ENCODE measurements around the gene ATG5. TPM values are rescaled to one million over a fixed set of nuclear protein-coding genes. Genes with fewer than 3 reads are reported as not detected.
A peak's percentile ranks its signal among the peaks of the same experiment; 100 is the strongest.

ATG5 gene
- total RNA-seq, 2 donors from 2014 or later, result 29.5 to 31.4 TPM

GRCh38 chr6:106363401-106364138, 38.0 kb upstream of the ATG5 start:
- H3K4me3 ChIP-seq (ENCODE audit: low read length), result no peak overlapping the region
- H3K27ac Mint-ChIP-seq, result no peak overlapping the region
- no peak for TF ChIP-seq CTCF (conservative IDR thresholded peaks at IDR 0.05)
- H3K36me3 Mint-ChIP-seq (ENCODE audit: low read depth), result no peaks in the 10 kb centered on the region
- WGBS, 2 experiments (ENCODE audit: insufficient coverage in 1 of 2, insufficient read length in 1 of 2), result 95 to 97% methylated on average over 3 of the region's 3 CpGs
- H3K27me3 Mint-ChIP-seq (ENCODE audit: insufficient read depth), result peaks cover 18% of the 10 kb centered on the region
- DNase-seq, result no peak
- H3K27ac ChIP-seq (ENCODE audit: low read depth, low read length), result no peak overlapping the region
- H3K36me3 ChIP-seq (ENCODE audit: control insufficient read depth, insufficient read depth, low read length), result no peaks in the 10 kb centered on the region
- H3K4me1 Mint-ChIP-seq, result peaks cover 4% of the 10 kb centered on the region
- H3K9me3 ChIP-seq (ENCODE audit: control insufficient read depth, low read length), result no peaks in the 10 kb centered on the region
- H3K4me3 Mint-ChIP-seq, result no peak overlapping the region
- H3K4me1 ChIP-seq (ENCODE audit: control insufficient read depth, insufficient read depth, low read length), result no peaks in the 10 kb centered on the region
- H3K27me3 ChIP-seq (ENCODE audit: control insufficient read depth, insufficient read depth, low read length, poor library complexity, severe bottlenecking), result peaks cover 36% of the 10 kb centered on the region
- no peak overlapping the region for H3K9ac ChIP-seq (ENCODE audit: extremely low read depth, low read length, poor library complexity, severe bottlenecking)
- no peaks in the 10 kb centered on the region for H3K9me3 Mint-ChIP-seq

GRCh38 chr6:106360989-106361430, 35.5 kb upstream of the ATG5 start:
- no peak overlapping the region for H3K27ac Mint-ChIP-seq
- peak; percentile 81 for DNase-seq
- H3K36me3 Mint-ChIP-seq (ENCODE audit: low read depth), result no peaks in the 10 kb centered on the region
- no peaks in the 10 kb centered on the region for H3K9me3 Mint-ChIP-seq
- Histone ChIP-seq H3K27ac (ENCODE audit: low read depth, low read length) (no peak overlapping the region), H3K4me3 (ENCODE audit: low read length) (peak overlapping the region; percentile 64), H3K27me3 (ENCODE audit: control insufficient read depth, insufficient read depth, low read length, poor library complexity, severe bottlenecking) (peaks cover 43% of the 10 kb centered on the region), H3K9me3 (ENCODE audit: control insufficient read depth, low read length) (no peaks in the 10 kb centered on the region), H3K36me3 (ENCODE audit: control insufficient read depth, insufficient read depth, low read length) (no peaks in the 10 kb centered on the region), H3K9ac (ENCODE audit: extremely low read depth, low read length, poor library complexity, severe bottlenecking) (no peak overlapping the region), H3K4me1 (ENCODE audit: control insufficient read depth, insufficient read depth, low read length) (no peaks in the 10 kb centered on the region)
- peak overlapping the region; percentile 68 for H3K4me3 Mint-ChIP-seq
- peaks cover 18% of the 10 kb centered on the region for H3K27me3 Mint-ChIP-seq (ENCODE audit: insufficient read depth)
- WGBS, 2 experiments (ENCODE audit: insufficient coverage in 1 of 2, insufficient read length in 1 of 2), result 5 to 8% methylated on average over 16 to 31 of the region's 31 CpGs
- H3K4me1 Mint-ChIP-seq, result peaks cover 4% of the 10 kb centered on the region
- TF ChIP-seq CTCF (conservative IDR thresholded peaks at IDR 0.05), result no peak

- Histone ChIP-seq H3K27ac (ENCODE audit: low read depth, low read length) (no peak within 1 kb of the TSS), H3K36me3 (ENCODE audit: control insufficient read depth, insufficient read depth, low read length) (no peaks in the 10 kb centered on the region), H3K9me3 (ENCODE audit: control insufficient read depth, low read length) (no peaks in the 10 kb centered on the region), H3K4me1 (ENCODE audit: control insufficient read depth, insufficient read depth, low read length) (no peaks in the 10 kb centered on the region), H3K9ac (ENCODE audit: extremely low read depth, low read length, poor library complexity, severe bottlenecking) (no peak within 1 kb of the TSS), H3K27me3 (ENCODE audit: control insufficient read depth, insufficient read depth, low read length, poor library complexity, severe bottlenecking) (peaks cover 43% of the 10 kb centered on the region), H3K4me3 (ENCODE audit: low read length) (peak within 1 kb of the TSS; percentile 64)
- Mint-ChIP-seq H3K4me1 (peaks cover 4% of the 10 kb centered on the region), H3K4me3 (peak within 1 kb of the TSS; percentile 68), H3K36me3 (ENCODE audit: low read depth) (no peaks in the 10 kb centered on the region), H3K9me3 (no peaks in the 10 kb centered on the region), H3K27ac (no peak within 1 kb of the TSS), H3K27me3 (ENCODE audit: insufficient read depth) (peaks cover 18% of the 10 kb centered on the region)
- peak; percentile 99 for DNase-seq
- 0 to 1% methylated on average over 19 to 66 of the region's 66 CpGs for WGBS, 2 experiments (ENCODE audit: insufficient coverage in 1 of 2, insufficient read length in 1 of 2)
- peak; percentile 100 for TF ChIP-seq CTCF (conservative IDR thresholded peaks at IDR 0.05)
Measured at GRCh38 chr6:106360410-106360988, 34.9 kb upstream of the ATG5 start, which contains the start of gene CRYBG1. Gene CRYBG1, plus strand, starts transcription at chr6:106360717. Its CDS starts 192 bp downstream, at chr6:106360909.
